ENCODE measurements around the gene TUBA8. TPM values are rescaled to one million over a fixed set of nuclear protein-coding genes. Genes with fewer than 3 reads are reported as not detected.

The TUBA8 gene
- total and polyA plus RNA-seq, 2 donors (not counting 1 experiment from before 2014, with no cell fraction given): 0.60 to 0.83 TPM

- H3K4me1 ChIP-seq (ENCODE audit: control insufficient read depth, extremely low read depth, insufficient read depth, low read length): no peaks in the 10 kb centered on the region
- no peak overlapping the region for H3K4me2 ChIP-seq (ENCODE audit: extremely low read depth, insufficient read depth, low read length)
- H3K9ac ChIP-seq (ENCODE audit: insufficient read depth, low read length): no peak overlapping the region
- H3K9me3 ChIP-seq (ENCODE audit: control insufficient read depth, insufficient read depth, low read depth, low read length): no peaks in the 10 kb centered on the region
- no peak overlapping the region for H3K27ac ChIP-seq (ENCODE audit: insufficient read depth, low read length)
- no peak overlapping the region for H2AFZ ChIP-seq (ENCODE audit: low read length)
- DNase-seq (ENCODE audit: low read depth in 2 of 2): no peak
- no peaks in the 10 kb centered on the region for H3K27me3 ChIP-seq (ENCODE audit: control insufficient read depth, insufficient read depth, low read length)
- no peaks in the 10 kb centered on the region for H4K20me1 ChIP-seq (ENCODE audit: control insufficient read depth, extremely low read depth, insufficient read depth, low read length)
- TF ChIP-seq EZH2 (IDR thresholded peaks at IDR 0.05; ENCODE audit: low read length, missing control alignments): no peak
- no peak for TF ChIP-seq CTCF (conservative IDR thresholded peaks at IDR 0.05 in 1 of 2, IDR thresholded peaks at IDR 0.05 in 1 of 2; ENCODE audit: low read depth in 1 of 2, low read length in 2 of 2)
- H3K36me3 ChIP-seq (ENCODE audit: control insufficient read depth, insufficient read depth, low read length): no peaks in the 10 kb centered on the region
- no peaks in the 10 kb centered on the region for H3K79me2 ChIP-seq (ENCODE audit: control insufficient read depth, insufficient read depth, low read length)
- no peak overlapping the region for H3K4me3 ChIP-seq (replicated peaks in 1 of 4; ENCODE audit: control extremely low read depth in 1 of 4, insufficient read depth in 1 of 4, low read depth in 3 of 4, low read length in 4 of 4)
Observed at GRCh38 chr22:18126606-18127005, 16.0 kb downstream of the TUBA8 start.

GRCh38 chr22:18130018-18130417 lies 19.4 kb downstream of the TUBA8 start:
- H4K20me1 ChIP-seq (ENCODE audit: control insufficient read depth, extremely low read depth, insufficient read depth, low read length): no peaks in the 10 kb centered on the region
- no peak overlapping the region for H3K9ac ChIP-seq (ENCODE audit: insufficient read depth, low read length)
- H3K36me3 ChIP-seq (ENCODE audit: control insufficient read depth, insufficient read depth, low read length): no peaks in the 10 kb centered on the region
- TF ChIP-seq EZH2 (IDR thresholded peaks at IDR 0.05; ENCODE audit: low read length, missing control alignments): no peak
- no peak for TF ChIP-seq CTCF (conservative IDR thresholded peaks at IDR 0.05 in 1 of 2, IDR thresholded peaks at IDR 0.05 in 1 of 2; ENCODE audit: low read depth in 1 of 2, low read length in 2 of 2)
- DNase-seq (ENCODE audit: low read depth in 2 of 2): no peak
- no peak overlapping the region for H2AFZ ChIP-seq (ENCODE audit: low read length)
- H3K4me1 ChIP-seq (ENCODE audit: control insufficient read depth, extremely low read depth, insufficient read depth, low read length): no peaks in the 10 kb centered on the region
- no peak overlapping the region for H3K27ac ChIP-seq (ENCODE audit: insufficient read depth, low read length)
- no peaks in the 10 kb centered on the region for H3K27me3 ChIP-seq (ENCODE audit: control insufficient read depth, insufficient read depth, low read length)
- no peaks in the 10 kb centered on the region for H3K79me2 ChIP-seq (ENCODE audit: control insufficient read depth, insufficient read depth, low read length)
- H3K4me2 ChIP-seq (ENCODE audit: extremely low read depth, insufficient read depth, low read length): no peak overlapping the region
- H3K9me3 ChIP-seq (ENCODE audit: control insufficient read depth, insufficient read depth, low read depth, low read length): no peaks in the 10 kb centered on the region
- H3K4me3 ChIP-seq (replicated peaks in 1 of 4; ENCODE audit: control extremely low read depth in 1 of 4, insufficient read depth in 1 of 4, low read depth in 3 of 4, low read length in 4 of 4): no peak overlapping the region

DNA sequence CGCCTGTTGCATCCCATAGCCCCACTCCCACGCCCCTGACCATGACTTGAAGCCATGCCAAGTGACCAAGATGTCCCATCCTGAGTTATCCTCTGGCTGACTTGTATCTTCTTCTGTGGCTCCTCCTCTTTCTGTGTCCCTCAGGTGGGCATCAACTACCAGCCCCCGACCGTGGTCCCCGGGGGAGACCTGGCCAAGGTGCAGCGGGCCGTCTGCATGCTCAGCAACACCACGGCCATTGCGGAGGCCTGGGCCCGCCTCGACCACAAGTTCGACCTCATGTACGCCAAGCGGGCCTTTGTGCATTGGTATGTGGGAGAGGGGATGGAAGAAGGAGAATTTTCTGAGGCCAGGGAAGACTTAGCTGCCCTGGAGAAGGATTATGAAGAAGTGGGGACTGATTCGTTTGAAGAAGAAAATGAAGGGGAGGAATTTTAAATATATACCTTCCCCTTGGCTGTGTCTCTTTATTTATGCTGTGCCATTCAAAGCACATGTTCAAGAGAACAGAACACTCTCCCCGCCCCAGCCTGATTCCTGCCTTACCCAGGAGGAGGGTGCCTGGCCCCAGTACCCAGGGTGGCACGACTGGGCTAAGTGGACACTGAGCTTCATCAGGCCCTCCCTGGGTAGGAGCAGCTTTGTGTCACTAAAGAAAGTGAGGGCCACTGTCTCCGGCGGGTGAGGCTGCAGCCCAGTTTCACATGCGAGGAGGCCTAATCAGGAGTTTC lies 20.3 kb downstream of the TUBA8 start:
- H3K4me2 ChIP-seq (ENCODE audit: extremely low read depth, insufficient read depth, low read length): no peak overlapping the region

More for the DNA sequence above, 20.3 kb downstream of the TUBA8 start:
- Histone ChIP-seq H3K9ac (ENCODE audit: insufficient read depth, low read length) (no peak overlapping the region), H2AFZ (ENCODE audit: low read length) (no peak overlapping the region), H3K27me3 (ENCODE audit: control insufficient read depth, insufficient read depth, low read length) (no peaks in the 10 kb centered on the region), H3K4me3 (replicated peaks in 1 of 4; ENCODE audit: control extremely low read depth in 1 of 4, insufficient read depth in 1 of 4, low read depth in 3 of 4, low read length in 4 of 4) (no peak overlapping the region), H3K4me1 (ENCODE audit: control insufficient read depth, extremely low read depth, insufficient read depth, low read length) (no peaks in the 10 kb centered on the region), H3K79me2 (ENCODE audit: control insufficient read depth, insufficient read depth, low read length) (no peaks in the 10 kb centered on the region), H3K36me3 (ENCODE audit: control insufficient read depth, insufficient read depth, low read length) (no peaks in the 10 kb centered on the region), H3K9me3 (ENCODE audit: control insufficient read depth, insufficient read depth, low read depth, low read length) (no peaks in the 10 kb centered on the region), H3K27ac (ENCODE audit: insufficient read depth, low read length) (no peak overlapping the region), H4K20me1 (ENCODE audit: control insufficient read depth, extremely low read depth, insufficient read depth, low read length) (no peaks in the 10 kb centered on the region)
- no peak for DNase-seq (ENCODE audit: low read depth in 2 of 2)
- no peak for TF ChIP-seq CTCF (conservative IDR thresholded peaks at IDR 0.05 in 1 of 2, IDR thresholded peaks at IDR 0.05 in 1 of 2; ENCODE audit: low read depth in 1 of 2, low read length in 2 of 2)
- TF ChIP-seq EZH2 (IDR thresholded peaks at IDR 0.05; ENCODE audit: low read length, missing control alignments): no peak

Measured in fibroblast of lung (primary cell).